ENCODE results near the gene HYPK.
"Not testable (repeated sequence)": the region's sequence is repeated elsewhere in the genome, so short reads cannot be mapped to it uniquely, and the experiment has no call there.

The HYPK gene

DNA sequence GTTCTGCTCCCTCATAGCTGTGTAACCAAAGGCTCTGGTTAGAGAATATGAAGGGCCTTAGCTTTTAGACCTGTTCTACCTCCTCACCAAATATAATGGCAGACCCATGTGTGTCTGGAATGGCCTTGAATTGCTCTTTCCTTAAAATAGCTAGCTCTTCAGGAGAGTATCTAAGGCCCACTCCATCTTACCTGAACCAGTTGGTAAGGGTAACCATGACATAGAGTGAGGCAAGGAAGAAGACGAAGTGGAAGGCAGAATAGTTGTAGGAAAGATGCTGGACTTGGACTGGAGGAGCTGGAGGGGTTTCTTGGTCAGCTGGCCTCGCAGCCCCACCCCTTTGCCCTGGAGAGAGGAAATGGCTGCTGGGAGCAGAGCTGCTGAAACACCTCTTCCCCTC is 5.2 kb upstream of the HYPK start:
- no peak for DNase-seq (ENCODE audit: low read depth in 3 of 3)

DNA sequence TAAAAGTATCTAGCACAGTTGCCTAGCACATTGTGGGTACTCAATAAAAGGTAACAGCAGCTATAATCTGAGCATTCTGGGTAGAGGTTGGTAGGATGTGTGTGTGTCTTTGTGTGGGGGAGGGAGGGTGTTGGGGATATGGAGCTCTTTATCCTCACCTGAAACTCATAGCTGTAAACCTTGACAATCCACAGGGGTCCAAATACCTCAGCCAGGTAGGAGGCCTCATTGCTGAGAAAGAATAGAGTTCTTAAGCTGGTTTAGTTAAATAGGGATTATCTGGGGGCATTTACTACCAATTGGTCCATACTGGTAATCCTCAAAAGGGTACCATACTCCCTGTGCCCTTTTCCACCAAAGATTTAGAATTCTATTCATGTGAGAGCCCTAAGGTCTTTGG is 4.4 kb upstream of the HYPK start:
- DNase-seq (ENCODE audit: low read depth in 3 of 3): no peak

DNA sequence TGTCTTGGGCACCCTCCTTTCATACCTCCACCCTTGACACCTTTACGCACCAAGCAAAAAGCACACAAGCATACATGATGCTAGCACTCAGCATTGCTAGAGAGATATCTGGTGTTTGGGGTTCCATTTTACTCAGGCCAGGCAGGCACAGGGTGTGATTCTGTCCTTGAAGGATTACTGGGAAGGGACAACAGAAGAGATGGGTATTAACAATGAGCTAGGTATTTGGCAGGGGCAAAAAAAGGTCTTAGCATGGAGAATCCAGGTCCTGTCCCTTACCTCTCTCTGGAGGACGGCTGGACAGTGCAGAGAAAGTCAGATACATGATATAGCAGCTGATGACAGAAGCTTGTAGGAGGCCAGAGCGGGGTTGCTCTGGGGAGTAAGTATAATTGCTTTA is 3.8 kb upstream of the HYPK start:
- DNase-seq (ENCODE audit: low read depth in 3 of 3): no peak

DNA sequence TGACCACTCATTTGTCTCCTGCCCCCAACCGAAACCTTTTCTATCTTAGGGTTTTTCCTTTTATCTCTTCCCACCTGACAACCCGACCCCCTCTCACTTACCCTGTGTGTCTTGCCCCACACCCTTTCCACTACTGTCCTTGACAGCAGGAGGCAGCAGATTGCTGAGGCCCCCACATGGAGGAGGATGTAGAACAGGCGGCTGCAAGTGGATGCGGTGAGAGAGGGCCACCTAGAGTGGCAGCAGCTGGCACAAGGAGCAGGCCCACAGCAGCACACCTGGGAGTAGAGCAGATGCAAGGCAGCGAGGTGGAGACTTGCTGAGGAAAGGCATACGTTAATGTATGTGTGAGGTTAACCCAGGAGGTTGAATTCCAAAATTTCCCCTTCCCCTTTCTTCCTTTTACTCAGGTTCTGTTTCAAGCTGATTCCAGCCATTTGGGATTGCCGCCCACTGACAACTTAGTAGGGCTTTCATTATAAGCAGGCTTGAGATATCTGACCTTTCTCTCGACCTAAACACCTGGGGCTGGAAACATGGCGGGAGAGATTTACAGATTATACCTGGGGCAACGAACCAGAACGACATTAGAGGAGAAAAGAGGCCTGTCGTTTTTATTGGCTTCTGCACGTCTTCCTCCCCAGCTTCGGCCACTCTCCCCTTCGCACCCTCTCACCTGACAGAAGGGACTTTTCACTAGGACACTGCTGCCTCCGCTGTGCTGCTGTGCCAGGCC is 1.0 kb upstream of the HYPK start:
- DNase-seq (ENCODE audit: low read depth in 3 of 3): no peak

DNA sequence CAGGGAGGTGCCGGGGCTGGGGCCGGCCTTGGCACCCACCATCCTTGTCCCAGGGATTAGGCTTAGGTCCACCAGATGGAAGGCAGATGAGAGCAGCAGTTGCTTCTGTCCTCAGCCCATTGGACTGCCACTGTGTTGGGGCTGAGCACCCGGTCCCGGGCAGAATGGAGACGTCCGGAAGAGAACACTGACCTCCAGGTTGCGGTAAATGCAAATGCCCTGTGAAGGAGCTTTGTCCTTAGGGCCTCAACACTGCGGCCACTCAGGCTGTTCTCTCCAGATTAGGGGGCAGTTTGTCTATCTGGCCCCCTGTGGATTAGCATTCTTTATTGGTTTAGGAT is 484 bp upstream of the HYPK start, which contains the start of gene SERINC4:
Gene SERINC4, minus strand, starts transcription at position 276 of the 341 bp plus-strand sequence. Its CDS starts 234 bp downstream, at position 42.
- DNase-seq (ENCODE audit: low read depth in 3 of 3): no peak

DNA sequence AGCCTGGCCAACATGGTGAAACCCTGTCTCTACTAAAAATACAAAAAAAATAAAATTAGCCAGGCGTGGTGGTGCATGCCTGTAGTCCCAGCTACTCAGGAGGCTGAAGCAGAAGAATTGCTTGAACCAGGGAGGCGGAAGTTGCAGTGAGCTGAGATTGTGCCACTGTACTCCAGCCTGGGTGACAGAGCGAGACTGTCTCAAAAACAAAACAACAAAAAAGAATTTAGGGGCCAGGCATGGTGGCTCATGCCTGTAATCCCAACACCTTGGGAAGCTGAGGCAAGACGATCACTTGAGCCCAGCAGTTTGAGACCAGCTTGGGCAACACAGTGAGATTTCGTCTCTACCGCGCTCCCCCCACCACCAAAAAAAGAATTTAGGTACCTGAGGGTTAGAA is 2.3 kb downstream of the HYPK start:
- not testable (repeated sequence) for DNase-seq (ENCODE audit: low read depth in 3 of 3)

DNA sequence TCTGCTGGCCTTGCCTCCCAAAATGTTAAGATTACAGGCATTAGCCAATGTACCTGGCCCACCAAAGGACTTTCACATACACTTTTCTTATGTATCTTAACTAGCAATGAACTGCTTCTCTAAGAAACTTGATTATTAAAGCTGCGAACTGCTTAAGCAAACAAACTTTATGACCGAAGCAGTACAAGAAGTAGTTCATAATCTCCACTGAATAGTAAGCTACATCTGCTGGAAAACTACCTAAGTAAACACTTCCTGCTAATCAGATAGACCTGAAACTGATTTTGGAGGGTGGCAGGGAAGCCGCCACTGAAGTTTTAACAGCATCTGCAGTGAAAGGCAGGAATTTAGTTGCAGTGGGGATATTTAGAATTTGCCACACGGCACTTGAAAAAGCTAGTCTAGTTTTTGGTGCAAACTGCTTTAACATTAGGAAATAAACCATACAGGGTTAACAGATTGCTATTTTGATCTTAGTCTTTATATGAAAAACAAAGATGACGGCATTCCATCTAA is 8.1 kb downstream of the HYPK start:
- DNase-seq (ENCODE audit: low read depth in 3 of 3): no peak

DNA sequence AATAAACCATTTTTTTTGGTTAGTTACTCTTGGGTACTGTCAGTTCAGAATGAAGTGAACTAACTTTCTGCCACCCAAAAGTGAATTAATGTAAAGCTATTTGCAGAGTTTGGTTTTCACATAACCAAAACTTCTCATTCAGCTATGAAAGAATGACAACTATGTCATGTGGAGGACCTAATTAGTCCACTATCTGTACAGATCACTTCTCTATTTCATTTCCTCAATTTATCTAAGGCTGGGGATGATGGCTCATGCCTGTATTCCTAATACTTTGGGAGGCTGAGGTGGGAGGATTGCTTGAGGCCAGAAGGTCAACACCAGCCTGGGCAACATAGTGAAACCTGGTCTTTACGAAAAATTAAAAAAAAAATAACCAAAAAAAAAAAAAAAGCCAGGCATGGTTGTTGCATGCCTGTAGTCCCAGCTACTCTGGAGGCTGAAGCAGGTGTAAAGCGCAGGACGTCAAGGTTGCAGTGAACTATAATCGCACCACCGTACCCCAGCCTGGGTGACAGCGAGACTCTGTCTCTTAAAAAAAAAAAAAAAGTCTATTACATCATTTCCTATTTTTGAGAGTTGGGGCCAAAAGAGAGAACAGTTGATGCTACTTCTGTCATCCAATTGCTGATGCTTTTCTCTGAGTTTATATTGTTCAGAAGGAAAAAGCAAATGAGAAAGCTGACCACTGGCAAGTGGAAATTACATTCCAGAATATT is 8.7 kb downstream of the HYPK start:
- DNase-seq (ENCODE audit: low read depth in 3 of 3): no peak

DNA sequence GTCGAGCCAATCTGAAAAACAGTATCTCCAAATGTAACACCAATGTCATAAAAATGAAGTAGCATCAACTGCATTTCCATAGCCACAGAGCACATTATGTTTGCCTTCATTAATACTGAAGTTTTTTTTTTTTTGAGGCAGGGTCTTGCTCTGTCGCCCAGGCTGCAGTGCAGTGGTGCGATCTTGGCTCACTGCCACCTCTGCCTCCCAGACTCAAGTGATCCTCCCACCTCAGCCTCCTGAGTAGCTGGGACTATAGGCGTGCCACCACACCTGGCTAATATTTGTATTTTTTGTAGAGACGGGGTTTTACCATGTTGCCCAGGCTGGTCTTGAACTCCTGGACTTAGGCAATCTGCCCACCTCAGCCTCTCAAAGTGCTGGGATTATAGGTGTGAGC is 14.7 kb downstream of the HYPK start:
- not testable (repeated sequence) for DNase-seq (ENCODE audit: low read depth in 3 of 3)

DNA sequence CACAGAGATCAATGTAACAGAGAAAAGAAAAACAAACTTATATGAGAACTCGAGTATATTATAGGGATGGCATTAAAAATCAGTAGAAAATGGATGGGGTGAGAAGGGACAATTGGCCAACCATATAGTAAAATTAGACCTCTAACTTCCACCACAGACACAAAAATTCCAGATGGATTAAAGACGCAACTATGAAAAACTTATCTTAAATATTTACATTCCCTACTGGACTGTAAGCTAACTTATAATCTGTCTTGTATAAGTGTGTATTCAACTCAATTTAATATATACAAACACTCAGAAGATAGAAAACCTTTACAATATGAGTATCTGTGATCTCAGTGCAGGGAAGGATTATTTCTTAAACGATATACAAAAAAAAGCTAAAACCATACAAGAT is 21.1 kb downstream of the HYPK start:
- DNase-seq (ENCODE audit: low read depth in 3 of 3): no peak

DNA sequence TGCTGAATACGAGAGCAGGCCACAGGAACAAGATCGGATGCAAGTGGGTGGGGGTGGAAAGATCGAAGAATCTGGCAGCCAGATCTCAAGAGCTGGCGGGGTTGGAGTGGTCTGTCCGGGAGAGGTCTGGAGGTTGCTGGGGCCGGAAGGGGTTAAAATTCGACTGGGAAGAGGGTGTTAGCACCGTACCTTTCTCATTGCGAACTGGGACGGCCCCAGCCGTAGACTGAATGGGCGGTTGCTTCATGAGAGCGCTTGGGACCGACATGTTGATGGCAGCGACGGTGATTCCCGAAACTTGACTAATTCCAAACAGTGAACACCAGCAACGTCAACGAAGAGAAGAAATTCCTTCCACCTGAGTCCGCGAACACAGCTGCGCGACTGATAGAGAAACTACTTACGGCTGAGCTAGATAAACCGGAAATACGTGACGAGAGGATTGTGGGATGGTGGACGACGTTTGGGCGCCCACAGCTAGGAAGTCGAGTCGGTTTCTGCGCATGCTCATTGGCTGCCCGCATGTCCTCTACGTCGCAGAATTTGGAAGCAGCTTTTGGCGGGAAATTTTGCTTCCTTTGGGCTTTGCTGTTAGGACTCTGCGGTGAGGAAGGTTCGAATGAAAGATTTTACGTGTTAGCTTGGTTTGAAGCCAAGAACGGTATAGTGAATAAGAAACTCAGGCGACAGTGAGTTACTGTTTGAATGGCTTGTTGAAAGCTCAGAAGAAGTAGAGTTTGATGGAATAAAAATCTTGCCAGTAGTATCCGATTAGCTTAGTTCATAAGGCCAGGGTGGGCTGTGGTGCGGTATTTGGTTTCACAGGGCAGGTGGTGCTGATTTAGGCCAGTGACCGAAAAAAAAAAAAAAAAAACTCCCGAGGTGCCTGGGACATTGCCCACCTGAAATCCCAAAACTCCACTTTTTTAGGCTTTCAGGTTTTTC is 24.2 kb downstream of the HYPK start, which contains the start of gene MFAP1:
Gene MFAP1, minus strand, starts transcription at position 389 of the 945 bp plus-strand sequence. Its CDS starts 121 bp downstream, at position 268.
- DNase-seq (ENCODE audit: low read depth in 3 of 3): peak; percentile 84 to 90 (median 88)

DNA sequence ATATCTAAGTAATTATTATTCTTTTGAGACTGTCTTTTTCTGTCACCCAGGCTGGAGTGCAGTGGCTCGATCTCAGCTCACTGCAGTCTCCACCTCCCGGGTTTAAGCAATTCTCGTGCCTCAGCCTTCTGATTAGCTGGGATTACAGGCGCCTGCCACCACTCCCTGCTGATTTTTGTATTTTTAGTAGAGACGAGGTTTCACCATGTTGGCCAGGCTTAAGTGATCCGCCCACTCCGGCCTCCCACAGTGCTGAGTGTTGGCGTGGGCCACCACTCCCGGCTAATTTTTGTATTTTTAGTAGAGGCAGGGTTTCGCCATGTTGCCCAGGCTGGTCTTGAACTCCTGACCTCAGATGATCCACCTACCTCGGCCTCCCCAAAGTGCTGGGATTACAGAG is 24.9 kb downstream of the HYPK start:
- DNase-seq (ENCODE audit: low read depth in 3 of 3): not testable (repeated sequence)

DNA sequence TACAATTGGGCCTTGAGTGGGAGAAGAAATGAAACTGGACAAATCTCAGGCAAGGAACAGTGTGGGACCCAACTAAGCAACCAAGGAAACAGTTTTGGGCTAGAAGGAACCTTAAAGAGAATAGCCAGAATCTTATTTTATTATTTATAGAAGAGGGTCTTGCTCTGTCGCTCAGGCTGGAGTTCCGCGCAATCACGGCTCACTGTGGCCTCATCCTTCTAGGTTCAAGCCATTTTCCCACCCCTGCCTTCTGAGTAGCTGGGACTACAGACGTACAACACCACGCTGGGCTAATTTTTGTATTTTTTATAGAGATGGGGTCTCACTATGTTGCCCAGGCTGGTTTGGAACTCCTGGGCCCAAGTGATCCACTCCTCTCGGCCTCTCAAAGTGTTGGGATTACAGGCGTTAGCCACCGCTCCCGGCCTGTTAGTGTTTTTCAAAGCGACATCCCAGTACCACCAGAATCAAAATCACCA is 25.7 kb downstream of the HYPK start:
- no peak for DNase-seq (ENCODE audit: low read depth in 3 of 3)

DNA sequence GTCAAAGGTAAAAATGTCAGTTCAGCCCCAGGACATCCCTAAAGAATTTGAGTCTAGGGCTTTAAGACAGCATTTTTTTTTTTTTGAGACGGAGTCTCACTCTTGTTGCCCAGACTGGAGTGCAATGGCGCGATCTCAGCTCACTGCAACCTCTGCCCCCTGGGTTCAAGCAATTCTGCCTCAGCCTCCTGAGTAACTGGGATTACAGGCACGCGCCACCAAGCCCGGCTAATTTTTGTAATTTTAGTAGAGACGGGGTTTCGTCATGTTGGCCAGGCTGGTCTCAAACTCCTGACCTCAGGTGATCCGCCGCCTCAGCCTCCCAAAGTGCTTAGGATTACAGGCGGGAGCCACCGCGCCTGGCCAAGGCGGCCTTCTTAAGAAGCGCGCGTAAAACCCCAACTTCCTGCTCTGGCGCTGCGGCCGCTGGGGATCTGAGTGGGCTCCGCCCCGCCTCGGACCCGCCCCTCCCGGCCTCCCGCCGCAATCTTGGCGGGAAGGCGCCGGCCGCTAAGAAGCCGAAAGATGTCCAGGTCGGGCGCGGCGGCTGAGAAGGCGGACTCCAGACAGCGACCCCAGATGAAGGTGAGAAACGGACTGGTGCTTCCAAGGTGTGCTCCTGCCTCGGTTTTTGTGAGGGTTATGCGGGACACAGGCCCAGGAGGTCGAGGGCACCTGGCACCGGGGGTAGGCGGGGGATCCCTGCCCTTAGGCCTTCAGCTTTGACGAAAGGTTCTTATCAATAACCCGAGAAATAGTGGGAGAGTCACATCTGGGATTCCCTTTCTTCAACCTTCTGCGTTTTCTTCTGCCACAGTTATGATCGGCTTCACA is 26.3 kb downstream of the HYPK start, which contains the start of gene WDR76:
Gene WDR76, plus strand, starts transcription at position 495 of the 834 bp plus-strand sequence. Its CDS starts 31 bp downstream, at position 526.
- DNase-seq (ENCODE audit: low read depth in 3 of 3): peak; percentile 72 to 80 (median 77)

DNA sequence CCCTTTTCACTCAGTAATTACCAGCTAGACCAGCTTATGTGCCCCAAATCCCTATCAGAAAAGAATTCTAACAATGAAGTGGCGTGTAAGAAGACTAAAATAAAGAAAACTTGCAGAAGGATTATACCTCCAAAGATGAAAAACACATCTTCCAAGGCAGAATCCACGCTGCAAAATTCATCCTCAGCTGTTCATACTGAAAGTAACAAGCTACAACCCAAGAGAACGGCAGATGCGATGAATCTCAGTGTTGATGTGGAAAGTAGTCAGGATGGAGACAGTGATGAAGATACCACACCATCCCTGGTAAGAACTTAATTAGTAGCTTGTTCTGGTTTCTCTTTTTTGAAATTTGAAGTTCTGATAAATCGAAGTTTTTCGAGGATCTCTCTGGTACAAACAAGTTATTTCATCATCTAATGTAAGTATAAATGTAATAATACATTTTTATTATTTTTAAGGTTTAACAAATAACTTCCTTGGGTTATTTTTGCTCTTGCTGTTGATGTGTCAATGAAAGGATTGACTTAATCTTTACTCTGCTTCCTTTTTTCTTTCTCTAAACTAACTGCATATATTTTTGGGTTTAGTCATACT is 27.8 kb downstream of the HYPK start:
- DNase-seq (ENCODE audit: low read depth in 3 of 3): peak in 1 of 3 donors; percentile 12

DNA sequence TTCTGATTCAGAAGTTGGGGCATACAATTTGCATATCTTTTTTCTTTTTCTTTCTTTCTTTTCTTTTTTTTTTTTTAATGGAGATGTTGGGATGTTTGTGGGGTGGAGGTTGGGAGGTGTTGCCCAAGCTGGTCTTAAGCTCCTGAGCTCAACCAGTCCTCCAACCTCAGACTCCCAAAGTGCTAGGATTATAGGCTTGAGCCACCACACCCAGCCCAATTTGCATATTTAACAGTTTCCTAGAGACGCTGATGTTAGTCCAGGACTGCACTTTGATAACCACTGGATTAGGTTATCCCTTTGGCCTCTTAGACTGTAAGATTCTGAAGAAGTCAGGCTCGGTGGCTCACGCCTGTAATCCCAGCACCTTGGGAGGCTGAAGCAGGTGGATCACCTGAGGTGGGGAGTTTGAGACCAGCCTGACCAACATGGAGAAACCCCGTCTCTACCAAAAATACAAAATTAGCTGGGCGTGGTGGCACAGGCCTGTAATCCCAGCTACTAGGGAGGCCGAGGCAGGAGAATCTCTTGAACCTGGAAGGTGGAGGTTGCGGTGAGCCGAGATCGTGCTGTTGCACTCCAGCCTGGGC is 29.6 kb downstream of the HYPK start:
- DNase-seq (ENCODE audit: low read depth in 3 of 3): not testable (repeated sequence)

DNA sequence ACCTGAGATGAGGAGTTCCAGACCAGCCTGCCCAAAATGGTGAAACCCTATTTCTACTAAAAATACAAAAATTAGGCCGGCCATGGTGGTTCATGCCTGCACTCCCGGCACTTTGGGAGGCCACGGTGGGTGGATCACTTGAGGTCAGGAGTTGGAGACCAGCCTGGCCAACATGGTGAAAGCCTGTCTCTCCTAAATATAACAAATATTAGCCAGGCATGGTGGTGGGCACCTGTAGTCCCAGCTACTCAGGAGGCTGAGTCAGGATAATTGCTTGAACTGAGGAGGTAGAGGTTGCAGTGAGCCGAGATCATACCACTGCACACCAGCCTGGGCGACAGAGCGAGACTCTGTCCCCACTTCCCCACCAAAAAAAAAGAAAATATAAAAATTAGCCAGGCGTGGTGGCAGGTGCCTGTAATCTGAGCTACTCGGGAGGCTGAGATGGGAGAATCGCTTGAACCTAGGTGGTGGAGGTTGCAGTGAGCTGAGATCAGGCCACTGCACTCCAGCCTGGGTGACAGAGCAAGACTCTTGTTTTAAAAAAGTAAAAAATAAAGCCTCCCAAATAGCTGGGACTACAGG is 30.4 kb downstream of the HYPK start:
- DNase-seq (ENCODE audit: low read depth in 3 of 3): not testable (repeated sequence)

DNA sequence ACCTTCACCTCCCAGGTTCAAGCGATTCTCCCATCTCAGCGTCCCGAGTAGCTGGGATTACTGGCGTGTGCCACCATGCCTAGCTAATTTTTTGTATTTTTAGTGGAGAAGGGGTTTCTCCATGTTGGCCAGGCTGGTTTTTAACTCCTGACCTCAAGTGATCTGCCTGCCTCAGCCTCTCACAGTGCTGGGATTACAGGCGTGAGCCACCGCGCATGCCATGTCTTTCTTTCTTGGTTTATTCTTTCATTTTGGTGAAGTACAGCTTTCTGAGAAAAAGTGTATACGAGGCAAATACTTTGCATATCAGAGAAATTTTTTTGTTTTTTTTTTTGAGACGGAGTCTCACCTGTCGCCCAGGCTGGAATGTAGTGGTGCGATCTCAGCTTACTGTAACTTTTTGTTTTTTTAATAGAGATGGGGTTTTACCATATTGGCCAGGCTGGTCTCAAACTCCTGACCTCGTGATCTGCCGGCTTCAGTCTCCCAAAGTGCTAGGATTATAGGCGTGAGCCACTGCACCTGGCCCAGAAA is 31.2 kb downstream of the HYPK start:
- not testable (repeated sequence) for DNase-seq (ENCODE audit: low read depth in 3 of 3)

DNA sequence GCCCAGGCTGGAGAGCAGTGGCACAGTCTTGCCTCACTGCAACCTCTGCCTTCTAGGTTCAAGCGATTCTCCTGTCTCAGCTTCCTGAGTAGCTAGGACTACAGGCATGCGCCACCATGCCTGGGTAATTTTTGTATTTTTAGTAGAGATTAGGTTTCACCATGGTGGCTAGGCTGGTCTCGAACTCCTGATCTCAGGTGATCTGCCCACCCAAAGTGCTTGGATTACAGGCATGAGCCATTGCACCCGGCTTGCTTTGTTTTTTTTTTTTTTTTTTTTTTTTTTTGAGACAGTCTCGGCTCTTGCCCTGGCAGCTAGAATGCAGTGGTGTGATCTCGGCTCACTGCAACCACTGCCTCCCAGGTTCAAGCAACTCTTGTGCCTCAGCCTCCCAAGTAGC is 32.1 kb downstream of the HYPK start:
- not testable (repeated sequence) for DNase-seq (ENCODE audit: low read depth in 3 of 3)
